ENCODE measurements around the gene CCR7. TPM values are rescaled to one million over a fixed set of nuclear protein-coding genes. Genes with fewer than 3 reads are reported as not detected.

The CCR7 gene
- total and polyA plus RNA-seq, 2 of the 8 experiments (the other 6 are each of a cell fraction or from before 2014, with no cell fraction given) = 0.12 to 0.17 TPM

DNA sequence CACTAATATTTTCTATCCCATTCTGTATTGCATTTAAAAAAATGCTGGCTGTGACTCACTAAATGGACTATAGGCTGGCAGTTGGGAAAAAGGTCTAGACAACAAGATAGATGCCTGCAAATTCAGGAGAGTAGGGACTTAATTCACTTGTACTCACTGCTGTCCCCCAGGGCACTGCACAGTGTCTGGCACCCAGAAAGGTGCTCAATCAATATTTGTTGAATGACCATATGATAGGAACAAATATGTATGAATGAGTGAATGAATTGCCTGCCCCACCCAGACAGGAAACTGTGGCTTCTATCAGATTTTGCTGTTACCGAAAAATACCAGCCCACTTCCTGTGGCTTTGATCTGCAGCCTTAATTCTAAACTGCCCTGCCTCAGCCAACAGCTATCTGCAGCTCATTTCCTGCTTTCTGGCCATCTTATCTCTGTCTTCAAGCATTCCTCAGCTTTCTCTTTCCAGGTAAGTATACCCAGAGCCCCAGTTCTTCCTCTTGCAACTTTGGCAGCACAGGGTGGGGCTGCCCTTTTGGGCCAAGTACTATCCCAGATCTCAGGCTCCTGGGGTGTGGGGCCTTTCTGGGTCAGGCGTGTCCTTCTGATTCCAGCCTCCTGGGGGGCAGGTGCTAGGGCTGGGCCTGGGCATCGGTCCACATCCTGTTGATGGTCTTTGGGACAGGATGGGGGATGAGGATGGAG, 48.5 kb downstream of the CCR7 start:
- Histone ChIP-seq H2BK12ac (ENCODE audit: low read depth, low read length) (0 out of 2 replicates have a peak overlapping the region, but pooled peaks have one; percentile 27), H3K56ac (replicated peaks; ENCODE audit: insufficient read length, low read depth, low read length) (no peak overlapping the region), H3K79me1 (ENCODE audit: low read depth, low read length) (no peaks in the 10 kb centered on the region), H2AFZ (ENCODE audit: low read length) (no peak overlapping the region), H3K4me3 (ENCODE audit: extremely low read depth in 1 of 4, insufficient read depth in 2 of 4, low read depth in 3 of 4, low read length in 4 of 4) (no peak overlapping the region), H2BK20ac (ENCODE audit: low read length) (no peak overlapping the region), H2BK5ac (ENCODE audit: low read depth, low read length) (no peak overlapping the region), H4K5ac (ENCODE audit: insufficient read length, low read depth, low read length) (no peak overlapping the region), H3K4me1 (replicated peaks in 1 of 4; ENCODE audit: control insufficient read depth in 3 of 4, insufficient read depth in 4 of 4, low read length in 3 of 4) (peaks cover 0 to 10% (median 2%) of the 10 kb centered on the region in 4 experiments; a peak in 5 of 7 replicates), H3K18ac (ENCODE audit: extremely low read depth, low read length) (no peak overlapping the region), H3K9me3 (ENCODE audit: insufficient read depth in 2 of 2, low read depth in 1 of 2, low read length in 1 of 2) (no peaks in the 10 kb centered on the region), H3K79me2 (ENCODE audit: control insufficient read depth in 1 of 2, insufficient read depth in 2 of 2, low read length in 2 of 2) (no peaks in the 10 kb centered on the region), H2BK15ac (ENCODE audit: low read length) (no peak overlapping the region), H3K23me2 (ENCODE audit: low read depth, low read length) (no peaks in the 10 kb centered on the region), H4K8ac (ENCODE audit: extremely low read depth, insufficient read depth, low read length) (peak overlapping the region; percentile 82), H3K27me3 (replicated peaks in 1 of 4; ENCODE audit: control insufficient read depth in 3 of 4, extremely low read depth in 1 of 4, insufficient read depth in 3 of 4, low read length in 3 of 4) (no peaks in the 10 kb centered on the region), H2AK5ac (ENCODE audit: low read depth, low read length) (no peak overlapping the region), H3K14ac (ENCODE audit: insufficient read length) (no peak overlapping the region), H3K4ac (replicated peaks; ENCODE audit: insufficient read length, low read depth, low read length) (no peak overlapping the region), H3K9ac (replicated peaks in 1 of 4; ENCODE audit: extremely low read depth in 1 of 4, low read depth in 3 of 4, low read length in 3 of 4) (no peak overlapping the region), H4K91ac (replicated peaks; ENCODE audit: insufficient read length, low read length) (no peak overlapping the region), H3K4me2 (ENCODE audit: insufficient read depth in 1 of 2, low read depth in 2 of 2, low read length in 2 of 2) (no peak overlapping the region), H4K20me1 (replicated peaks in 1 of 2; ENCODE audit: control insufficient read depth in 1 of 2, insufficient read depth in 2 of 2, low read length in 2 of 2) (no peaks in the 10 kb centered on the region), H3K23ac (ENCODE audit: insufficient read length) (no peak overlapping the region), H3K27ac (ENCODE audit: low read depth, low read length) (no peak overlapping the region), H2BK120ac (replicated peaks; ENCODE audit: low read depth, low read length) (no peak overlapping the region), H3K36me3 (ENCODE audit: control insufficient read depth in 2 of 4, insufficient read depth in 4 of 4, low read length in 3 of 4) (no peaks in the 10 kb centered on the region)
- TF ChIP-seq POLR2A (IDR thresholded peaks at IDR 0.05; ENCODE audit: control extremely low read depth in 1 of 2, low read depth in 2 of 2, low read length in 2 of 2) (no peak), SRF (IDR thresholded peaks at IDR 0.05; ENCODE audit: low read depth, low read length) (no peak), MAX (IDR thresholded peaks at IDR 0.05) (no peak), RBBP5 (IDR thresholded peaks at IDR 0.05; ENCODE audit: borderline replicate concordance, low read depth, low read length) (no peak), KDM1A (IDR thresholded peaks at IDR 0.05; ENCODE audit: borderline replicate concordance, low read length) (no peak), EP300 (IDR thresholded peaks at IDR 0.05; ENCODE audit: borderline replicate concordance in 1 of 2, low read depth in 2 of 2, low read length in 2 of 2) (no peak), SUZ12 (IDR thresholded peaks at IDR 0.05; ENCODE audit: low read length) (no peak)
- 92% methylated on average over 3 of the region's 3 CpGs; no CpG with 5 or more reads in 1 of the 2 experiments for WGBS, 2 experiments (ENCODE audit: extremely low coverage in 1 of 2, insufficient coverage in 1 of 2, insufficient read length in 1 of 2, insufficient replicate concordance in 2 of 2, low coverage in 1 of 2, low lambda C conversion rate in 2 of 2, missing lambda C conversion rate in 1 of 2)
- DNase-seq (ENCODE audit: low read depth in 1 of 2, low spot score in 2 of 2) (no peak), FAIRE-seq (no peak)
- CTCF ChIA-PET (ENCODE audit: partially characterized antibody) = interaction anchor here (0.6 to 2.9 kb wide), 8 partner anchors 15 to 1295 kb away, joined by 3 to 9 read pairs (median 4); partner anchors contain the start of gene TNS4
- POLR2A ChIA-PET (ENCODE audit: partially characterized antibody) = no interaction called here
